K562 (cell line): Measurements from ENCODE around the gene KCNAB1. TPM values are rescaled to one million over a fixed set of nuclear protein-coding genes. Genes with fewer than 3 reads are reported as not detected.

Experiments
- ATAC-seq: fragments of 200-7000 bp; cut with Tn5 transposase; 3 replicates; pipeline ENCODE4 v1.9.1; 2020; ENCODE audit warnings: moderate library complexity
- BruUV-seq: library from RNA; stranded (reverse); fragments of 400-500 nt; replicated peaks from 2 replicates; lab custom pipeline; 2021; lab: Mats Ljungman, UMichigan
- CTCF ChIA-PET: fragments of 300-600 bp; formaldehyde crosslinking; extraction: SDS; loops from one replicate; lab custom pipeline; 2021; ENCODE audit warnings: low intra/inter-chr PET ratio; lab: Yijun Ruan, JAX
- POLR2A ChIA-PET: fragments of 300-600, 350-650 bp; sonication (Branson Sonifier 250); formaldehyde crosslinking; extraction: SDS; loops from one replicate; lab custom pipeline; 2021; ENCODE audit warnings: antibody characterized with exemption, inconsistent platforms; lab: Yijun Ruan, JAX
- DNase-seq, 4 experiments: peaks; one replicate each; pipeline versions ENCODE4 v3.0.0 to v3.0.0-alpha.2; 2011 to 2018; ENCODE audit warnings: low spot score in 3 of 4, mixed read lengths in 3 of 4; ENCODE audit errors: extremely low read depth in 1 of 4
- FAIRE-seq: peaks from 2 replicates; lab custom pipeline; 2011; peaks lifted over from hg19 to GRCh38; lab: Jason Lieb, UNC
- H2AFZ ChIP-seq: 2 replicates; pipeline ENCODE4 v1.6.0; 2011; ENCODE audit warnings: low read depth, low read length, control low read depth, inconsistent platforms
- H3K27ac ChIP-seq: fragments of 200-600 bp; 3 replicates; pipeline ENCODE4 v1.8.0; 2011; ENCODE audit warnings: low read depth, mild to moderate bottlenecking, control low read depth, inconsistent platforms, low read length, moderate library complexity, mixed read lengths; ENCODE audit errors: extremely low read depth
- H3K27me3 ChIP-seq, 2 experiments: fragments of 300-600 bp in 1 of 2; 2 replicates in 1 of 2; 3 replicates in 1 of 2; pipeline versions ENCODE4 v1.6.0 to v1.8.0; 2011; ENCODE audit warnings: inconsistent platforms in 2 of 2, low read length in 2 of 2, mild to moderate bottlenecking in 1 of 2, mixed read lengths in 1 of 2, moderate library complexity in 1 of 2; ENCODE audit not compliant: control insufficient read depth in 2 of 2, insufficient read depth in 2 of 2
- H3K36me3 ChIP-seq: fragments of 300-600 bp; 3 replicates; pipeline ENCODE4 v1.8.0; 2011; ENCODE audit warnings: mild to moderate bottlenecking, low read length, inconsistent platforms; ENCODE audit not compliant: control insufficient read depth, insufficient read depth
- H3K4me1 ChIP-seq, 2 experiments: fragments of 200-600 bp in 1 of 2; replicated peaks in 1 of 2; 2 replicates in 1 of 2; 3 replicates in 1 of 2; pipeline versions ENCODE4 v1.5.1 to v1.8.0; 2011; ENCODE audit warnings: inconsistent platforms in 2 of 2, low read length in 2 of 2, mild to moderate bottlenecking in 1 of 2, mixed read lengths in 1 of 2, moderate library complexity in 1 of 2; ENCODE audit not compliant: control insufficient read depth in 2 of 2, insufficient read depth in 2 of 2
- H3K4me2 ChIP-seq: 2 replicates; pipeline ENCODE4 v1.6.1; 2011; ENCODE audit warnings: low read length, control low read depth, inconsistent platforms, mixed read lengths; ENCODE audit not compliant: insufficient read depth
- H3K4me3 ChIP-seq: fragments of 200-600 bp; sonication (generic), shearing (Covaris generic); 2 replicates; pipeline ENCODE4 v1.5.1; 2016; ENCODE audit warnings: control low read depth, inconsistent platforms
- H3K79me2 ChIP-seq: fragments of 200-600 bp; 3 replicates; pipeline ENCODE4 v1.8.0; 2011; ENCODE audit warnings: low read length, inconsistent platforms; ENCODE audit not compliant: control insufficient read depth, insufficient read depth
- H3K9ac ChIP-seq, 2 experiments: 2 replicates each; pipeline versions ENCODE4 v1.6.0 to v1.6.1; 2011; ENCODE audit warnings: low read depth in 2 of 2, low read length in 2 of 2, control low read depth in 1 of 2, inconsistent platforms in 1 of 2, mild to moderate bottlenecking in 1 of 2, mixed read lengths in 1 of 2; ENCODE audit not compliant: insufficient read depth in 1 of 2
- H3K9me1 ChIP-seq: one replicate; pipeline ENCODE4 v1.6.0; 2011; ENCODE audit warnings: inconsistent platforms, mild to moderate bottlenecking, low read length, moderate library complexity; ENCODE audit not compliant: control insufficient read depth, insufficient read depth
- H3K9me3 ChIP-seq: replicated peaks from 2 replicates; pipeline ENCODE4 v1.5.1; 2011; ENCODE audit warnings: low read depth, low read length, inconsistent platforms; ENCODE audit not compliant: control insufficient read depth, insufficient read depth
- H4K20me1 ChIP-seq: replicated peaks from 2 replicates; pipeline ENCODE4 v1.6.1; 2011; ENCODE audit warnings: low read length, inconsistent platforms, mixed read lengths; ENCODE audit not compliant: control insufficient read depth, insufficient read depth
- E2F3 ChIP-seq: fragments of 250-450 bp; sonication (Bioruptor Pico); IDR thresholded peaks from 2 replicates; pipeline ENCODE4 v1.4.0; 2020; ENCODE audit warnings: mild to moderate bottlenecking
- PTBP1 ChIP-seq: fragments of 200-400 bp; formaldehyde crosslinking; IDR thresholded peaks from 2 replicates; pipeline ENCODE4 v1.6.1; 2017; ENCODE audit warnings: low read depth, low read length
- RFX5 ChIP-seq: IDR thresholded peaks from 2 replicates; pipeline ENCODE4 v1.6.1; 2011; ENCODE audit warnings: low read depth, mild to moderate bottlenecking, improper control_type of control experiment, low read length
- SETDB1 ChIP-seq: IDR thresholded peaks from one replicate; pipeline ENCODE4 v1.6.1; 2012; ENCODE audit warnings: low read length, control low read depth, inconsistent platforms
- SIX5 ChIP-seq, 2 experiments: IDR thresholded peaks; 2 replicates each; pipeline ENCODE4 v1.6.1; 2011; ENCODE audit warnings: low read length in 2 of 2, borderline replicate concordance in 1 of 2, low read depth in 1 of 2, mild to moderate bottlenecking in 1 of 2, moderate library complexity in 1 of 2; ENCODE audit not compliant: insufficient read depth in 1 of 2
- SMAD3 ChIP-seq: fragments of 450-650 bp; formaldehyde crosslinking; conservative IDR thresholded peaks from 2 replicates; pipeline ENCODE4 v1.4.0; 2020; ENCODE audit warnings: mild to moderate bottlenecking
- SRSF9 ChIP-seq: fragments of 200-400 bp; formaldehyde crosslinking; IDR thresholded peaks from 2 replicates; pipeline ENCODE4 v1.6.1; 2017; ENCODE audit warnings: low read depth, low read length, borderline replicate concordance
- ZEB2 ChIP-seq: fragments of 450-650 bp; IDR thresholded peaks from 2 replicates; pipeline ENCODE4 v1.6.1; 2016
- ZKSCAN1 ChIP-seq: fragments of 150-350 bp; IDR thresholded peaks from 2 replicates; pipeline ENCODE4 v1.6.1; 2016; ENCODE audit warnings: low read depth, low read length
- ZNF121 ChIP-seq: sonication (generic); formaldehyde crosslinking; conservative IDR thresholded peaks from 2 replicates; pipeline ENCODE4 v1.8.0; 2022; ENCODE audit warnings: missing genetic modification reagents
- WGBS: fragments of 100-300 bp; shearing (Covaris generic); methylation state at CpG from one replicate; pipeline ENCODE4 v1.1.6; 2016; ENCODE audit warnings: low coverage, mixed read lengths; ENCODE audit not compliant: insufficient coverage; ENCODE audit errors: missing lambda C conversion rate; 5-methylcytosine and 5-hydroxymethylcytosine counted together
- in situ Hi-C: fragments of 300-500 bp; cut with MboI; formaldehyde crosslinking; loops from 4 replicates; pipeline ENCODE4 v1.15.0; 2018; ENCODE audit warnings: inconsistent platforms, mixed read lengths
- intact Hi-C: fragments of 100-400 bp; cut with micrococcal nuclease; formaldehyde crosslinking; loops from 2 replicates; pipeline ENCODE4 v1.14.2; 2022
- polyA plus RNA-seq, 8 experiments: library from polyadenylated mRNA; depleted of rRNA in 4 of 8; stranded (reverse) in 5 of 8; unstranded in 3 of 8; fragments of >200 nt; fragmentation: Nextera tagmentation in 2 of 8; fragmentation: Illumina TruSeq in 1 of 8; extraction: Ambion mirVana in 2 of 8; extraction: Trizol in 1 of 8; gene quantifications; 2 replicates each; pipeline versions ENCODE4 v1.2.1 to v1.2.3, GENCODE V29; 2011 to 2014; ENCODE audit warnings: inconsistent platforms in 1 of 8, missing spikeins in 1 of 8
- total RNA-seq, 7 experiments: library from RNA; depleted of rRNA in 6 of 7; stranded (reverse); fragments of >200 nt in 6 of 7; fragmentation: Illumina TruSeq in 2 of 7; extraction: Trizol in 2 of 7; gene quantifications; 2 replicates each; pipeline versions ENCODE4 v1.2.1 to v1.2.3, GENCODE V29; 2011 to 2021; ENCODE audit warnings: low replicate concordance in 1 of 7
- TF ChIP-seq, protein P1 (sequence below), 2 experiments: fragments of 450-650 bp; IDR thresholded peaks; 2 replicates each; pipeline ENCODE4 v1.6.1; 2016

The KCNAB1 gene
- total and polyA plus RNA-seq, 9 of the 15 experiments (the other 6 are each of a cell fraction or from before 2014, with no cell fraction given) = 0.14 to 1.2 (median 0.51) TPM

DNA sequence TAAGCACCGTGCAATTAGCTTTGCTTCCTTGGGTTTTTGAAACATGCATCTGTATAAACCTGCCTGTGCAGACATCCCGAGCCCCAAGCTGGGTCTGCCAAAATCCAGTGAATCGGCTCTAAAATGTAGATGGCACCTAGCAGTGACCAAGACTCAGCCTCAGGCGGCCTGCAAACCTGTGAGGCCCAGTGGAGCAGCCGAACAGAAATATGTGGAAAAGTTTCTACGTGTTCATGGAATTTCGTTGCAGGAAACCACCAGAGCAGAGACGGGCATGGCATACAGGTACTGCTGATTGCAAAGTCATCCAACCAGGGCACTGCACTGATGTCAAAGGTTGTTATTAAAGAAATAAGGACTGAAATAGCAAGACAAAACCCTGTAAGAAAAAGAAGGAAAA lies 22.8 kb downstream of the KCNAB1 start:
- no peak overlapping the region for H3K27ac ChIP-seq
- in situ Hi-C loops = loop anchor here (25.0 kb wide), 1 partner anchor 544 kb away; no protein-coding TSS in a partner anchor

More for the DNA sequence above, 22.8 kb downstream of the KCNAB1 start:
- CTCF ChIA-PET = interaction anchor here (0.8 kb wide), 1 partner anchor 530 kb away, joined by 5 read pairs; no protein-coding TSS in a partner anchor
- no peaks in the 10 kb centered on the region for H3K79me2 ChIP-seq
- no peak overlapping the region for H2AFZ ChIP-seq
- H3K9ac ChIP-seq = no peak overlapping the region
- DNase-seq (no peak), FAIRE-seq (no peak), ATAC-seq (no peak)
- WGBS = 0% methylated on average over 8 of the region's 8 CpGs
- H3K4me1 ChIP-seq = no peaks in the 10 kb centered on the region
- H3K36me3 ChIP-seq = no peaks in the 10 kb centered on the region
- no peak overlapping the region for H3K4me3 ChIP-seq
- intact Hi-C loops = no loop called here
- BruUV-seq = no TSS peak
- no peaks in the 10 kb centered on the region for H3K9me1 ChIP-seq
- no peaks in the 10 kb centered on the region for H3K9me3 ChIP-seq
- POLR2A ChIA-PET = no interaction called here
- H4K20me1 ChIP-seq = no peaks in the 10 kb centered on the region
- peaks cover 3 to 10% of the 10 kb centered on the region in 2 experiments; a peak in 3 of 5 replicates for H3K27me3 ChIP-seq
- TF ChIP-seq RFX5 (no peak), ZNF121 (CRISPR knock-in tag) (no peak), PTBP1 (no peak), SETDB1 (no peak), SIX5 (IDR thresholded peaks at IDR 0.05; ENCODE audit: borderline replicate concordance in 1 of 2, insufficient read depth in 1 of 2, low read depth in 1 of 2, low read length in 2 of 2) (no peak), ZKSCAN1 (no peak), ZEB2 (no peak), SMAD3 (CRISPR knock-in tag) (no peak), E2F3 (CRISPR knock-in tag) (no peak), SRSF9 (no peak)
- TF ChIP-seq, protein P1, sequence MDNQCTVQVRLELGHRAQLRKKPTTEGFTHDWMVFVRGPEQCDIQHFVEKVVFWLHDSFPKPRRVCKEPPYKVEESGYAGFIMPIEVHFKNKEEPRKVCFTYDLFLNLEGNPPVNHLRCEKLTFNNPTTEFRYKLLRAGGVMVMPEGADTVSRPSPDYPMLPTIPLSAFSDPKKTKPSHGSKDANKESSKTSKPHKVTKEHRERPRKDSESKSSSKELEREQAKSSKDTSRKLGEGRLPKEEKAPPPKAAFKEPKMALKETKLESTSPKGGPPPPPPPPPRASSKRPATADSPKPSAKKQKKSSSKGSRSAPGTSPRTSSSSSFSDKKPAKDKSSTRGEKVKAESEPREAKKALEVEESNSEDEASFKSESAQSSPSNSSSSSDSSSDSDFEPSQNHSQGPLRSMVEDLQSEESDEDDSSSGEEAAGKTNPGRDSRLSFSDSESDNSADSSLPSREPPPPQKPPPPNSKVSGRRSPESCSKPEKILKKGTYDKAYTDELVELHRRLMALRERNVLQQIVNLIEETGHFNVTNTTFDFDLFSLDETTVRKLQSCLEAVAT (IDR thresholded peaks at IDR 0.05) = no peak
- TF ChIP-seq, all 486 proteins: peak for 0
- no peak overlapping the region for H3K4me2 ChIP-seq
